ENCODE results near the gene NDUFA5.
A peak's percentile ranks its signal among the peaks of the same experiment; 100 is the strongest.
"Not testable (repeated sequence)": the region's sequence is repeated elsewhere in the genome, so short reads cannot be mapped to it uniquely, and the experiment has no call there.

NDUFA5 gene

GRCh38 chr7:123537026-123537642, 20.5 kb downstream of the NDUFA5 start:
- Histone ChIP-seq H3K36me3 (ENCODE audit: control insufficient read depth in 1 of 2, insufficient read depth in 2 of 2, low read length in 2 of 2) (peaks cover 0 to 4% of the 10 kb centered on the region in 2 donors), H3K4me3 (ENCODE audit: low read depth in 1 of 2, low read length in 2 of 2) (no peak overlapping the region), H3K9ac (ENCODE audit: low read depth in 1 of 2, low read length in 2 of 2) (no peak overlapping the region), H3K9me3 (ENCODE audit: control insufficient read depth in 1 of 2, low read length in 2 of 2) (no peaks in the 10 kb centered on the region), H3K27me3 (ENCODE audit: control insufficient read depth in 1 of 2, insufficient read depth in 2 of 2, low read length in 2 of 2) (peaks cover 10 to 14% of the 10 kb centered on the region in 2 donors), H3K27ac (ENCODE audit: low read depth, low read length) (no peak overlapping the region), H3K4me1 (ENCODE audit: control insufficient read depth in 1 of 2, insufficient read depth in 2 of 2, low read length in 2 of 2) (peaks cover 4 to 7% of the 10 kb centered on the region in 2 donors)

GRCh38 chr7:123535517-123535916, 22.1 kb downstream of the NDUFA5 start:
- Histone ChIP-seq H3K4me3 (ENCODE audit: low read depth in 1 of 2, low read length in 2 of 2) (peak overlapping the region; percentile 62 to 74), H3K27me3 (ENCODE audit: control insufficient read depth in 1 of 2, insufficient read depth in 2 of 2, low read length in 2 of 2) (peaks cover 10 to 14% of the 10 kb centered on the region in 2 donors), H3K4me1 (ENCODE audit: control insufficient read depth in 1 of 2, insufficient read depth in 2 of 2, low read length in 2 of 2) (peaks cover 4 to 7% of the 10 kb centered on the region in 2 donors), H3K36me3 (ENCODE audit: control insufficient read depth in 1 of 2, insufficient read depth in 2 of 2, low read length in 2 of 2) (no peaks in the 10 kb centered on the region), H3K27ac (ENCODE audit: low read depth, low read length) (no peak overlapping the region), H3K9ac (ENCODE audit: low read depth in 1 of 2, low read length in 2 of 2) (no peak overlapping the region), H3K9me3 (ENCODE audit: control insufficient read depth in 1 of 2, low read length in 2 of 2) (no peaks in the 10 kb centered on the region)

- Histone ChIP-seq H3K27me3 (ENCODE audit: control insufficient read depth in 1 of 2, insufficient read depth in 2 of 2, low read length in 2 of 2) (peaks cover 10 to 14% of the 10 kb centered on the region in 2 donors), H3K36me3 (ENCODE audit: control insufficient read depth in 1 of 2, insufficient read depth in 2 of 2, low read length in 2 of 2) (no peaks in the 10 kb centered on the region), H3K27ac (ENCODE audit: low read depth, low read length) (peak within 1 kb of the TSS; percentile 83), H3K9me3 (ENCODE audit: control insufficient read depth in 1 of 2, low read length in 2 of 2) (no peaks in the 10 kb centered on the region), H3K4me3 (ENCODE audit: low read depth in 1 of 2, low read length in 2 of 2) (peak within 1 kb of the TSS; percentile 74 to 81), H3K4me1 (ENCODE audit: control insufficient read depth in 1 of 2, insufficient read depth in 2 of 2, low read length in 2 of 2) (peaks cover 4 to 7% of the 10 kb centered on the region in 2 donors), H3K9ac (ENCODE audit: low read depth in 1 of 2, low read length in 2 of 2) (peak within 1 kb of the TSS; percentile 49 to 63)
Observed at GRCh38 chr7:123534383-123535260, 23.0 kb downstream of the NDUFA5 start, which contains the start of gene IQUB. Gene IQUB, minus strand, starts transcription at chr7:123534595. Its CDS starts 22,255 bp downstream, at chr7:123512340.

GRCh38 chr7:123533929-123534382, 23.7 kb downstream of the NDUFA5 start:
- H3K27me3 ChIP-seq (ENCODE audit: control insufficient read depth in 1 of 2, insufficient read depth in 2 of 2, low read length in 2 of 2), result peaks cover 10 to 14% of the 10 kb centered on the region in 2 donors
- H3K9ac ChIP-seq (ENCODE audit: low read depth in 1 of 2, low read length in 2 of 2), result peak overlapping the region; percentile 28 to 63
- no peak overlapping the region for H3K27ac ChIP-seq (ENCODE audit: low read depth, low read length)
- peak overlapping the region; percentile 74 to 81 for H3K4me3 ChIP-seq (ENCODE audit: low read depth in 1 of 2, low read length in 2 of 2)
- H3K9me3 ChIP-seq (ENCODE audit: control insufficient read depth in 1 of 2, low read length in 2 of 2), result no peaks in the 10 kb centered on the region
- H3K4me1 ChIP-seq (ENCODE audit: control insufficient read depth in 1 of 2, insufficient read depth in 2 of 2, low read length in 2 of 2), result peaks cover 4 to 7% of the 10 kb centered on the region in 2 donors
- no peaks in the 10 kb centered on the region for H3K36me3 ChIP-seq (ENCODE audit: control insufficient read depth in 1 of 2, insufficient read depth in 2 of 2, low read length in 2 of 2)

GRCh38 chr7:123533553-123533917, 24.1 kb downstream of the NDUFA5 start:
- H3K4me1 ChIP-seq (ENCODE audit: control insufficient read depth in 1 of 2, insufficient read depth in 2 of 2, low read length in 2 of 2), result peaks cover 4 to 7% of the 10 kb centered on the region in 2 donors
- no peak overlapping the region for H3K4me3 ChIP-seq (ENCODE audit: low read depth in 1 of 2, low read length in 2 of 2)
- H3K27me3 ChIP-seq (ENCODE audit: control insufficient read depth in 1 of 2, insufficient read depth in 2 of 2, low read length in 2 of 2), result peaks cover 10 to 14% of the 10 kb centered on the region in 2 donors
- no peaks in the 10 kb centered on the region for H3K36me3 ChIP-seq (ENCODE audit: control insufficient read depth in 1 of 2, insufficient read depth in 2 of 2, low read length in 2 of 2)
- no peaks in the 10 kb centered on the region for H3K9me3 ChIP-seq (ENCODE audit: control insufficient read depth in 1 of 2, low read length in 2 of 2)
- no peak overlapping the region for H3K27ac ChIP-seq (ENCODE audit: low read depth, low read length)
- H3K9ac ChIP-seq (ENCODE audit: low read depth in 1 of 2, low read length in 2 of 2), result no peak overlapping the region

GRCh38 chr7:123532788-123533552, 24.6 kb downstream of the NDUFA5 start:
- H3K36me3 ChIP-seq (ENCODE audit: control insufficient read depth in 1 of 2, insufficient read depth in 2 of 2, low read length in 2 of 2); H3K27ac ChIP-seq (ENCODE audit: low read depth, low read length); H3K9me3 ChIP-seq (ENCODE audit: control insufficient read depth in 1 of 2, low read length in 2 of 2); H3K4me1 ChIP-seq (ENCODE audit: control insufficient read depth in 1 of 2, insufficient read depth in 2 of 2, low read length in 2 of 2); H3K9ac ChIP-seq (ENCODE audit: low read depth in 1 of 2, low read length in 2 of 2): not testable (repeated sequence)
- Histone ChIP-seq H3K4me3 (ENCODE audit: low read depth in 1 of 2, low read length in 2 of 2) (peak overlapping the region in 1 of 2 donors; percentile 16), H3K27me3 (ENCODE audit: control insufficient read depth in 1 of 2, insufficient read depth in 2 of 2, low read length in 2 of 2) (peaks cover 10 to 14% of the 10 kb centered on the region in 2 donors)

GRCh38 chr7:123532343-123532742, 25.3 kb downstream of the NDUFA5 start:
- H3K36me3 ChIP-seq (ENCODE audit: control insufficient read depth in 1 of 2, insufficient read depth in 2 of 2, low read length in 2 of 2); H3K9ac ChIP-seq (ENCODE audit: low read depth in 1 of 2, low read length in 2 of 2); H3K27ac ChIP-seq (ENCODE audit: low read depth, low read length); H3K4me1 ChIP-seq (ENCODE audit: control insufficient read depth in 1 of 2, insufficient read depth in 2 of 2, low read length in 2 of 2); H3K9me3 ChIP-seq (ENCODE audit: control insufficient read depth in 1 of 2, low read length in 2 of 2): not testable (repeated sequence)
- Histone ChIP-seq H3K4me3 (ENCODE audit: low read depth in 1 of 2, low read length in 2 of 2) (peak overlapping the region in 1 of 2 donors; percentile 36), H3K27me3 (ENCODE audit: control insufficient read depth in 1 of 2, insufficient read depth in 2 of 2, low read length in 2 of 2) (peaks cover 10 to 14% of the 10 kb centered on the region in 2 donors)

- H3K36me3 ChIP-seq (ENCODE audit: control insufficient read depth in 1 of 2, insufficient read depth in 2 of 2, low read length in 2 of 2); H3K9me3 ChIP-seq (ENCODE audit: control insufficient read depth in 1 of 2, low read length in 2 of 2); H3K9ac ChIP-seq (ENCODE audit: low read depth in 1 of 2, low read length in 2 of 2); H3K4me3 ChIP-seq (ENCODE audit: low read depth in 1 of 2, low read length in 2 of 2); H3K27ac ChIP-seq (ENCODE audit: low read depth, low read length); H3K4me1 ChIP-seq (ENCODE audit: control insufficient read depth in 1 of 2, insufficient read depth in 2 of 2, low read length in 2 of 2): not testable (repeated sequence)
- H3K27me3 ChIP-seq (ENCODE audit: control insufficient read depth in 1 of 2, insufficient read depth in 2 of 2, low read length in 2 of 2), result peaks cover 10 to 14% of the 10 kb centered on the region in 2 donors
Observed at GRCh38 chr7:123530035-123530591, 27.5 kb downstream of the NDUFA5 start.

- Histone ChIP-seq H3K4me3 (ENCODE audit: low read depth in 1 of 2, low read length in 2 of 2) (no peak overlapping the region), H3K9ac (ENCODE audit: low read depth in 1 of 2, low read length in 2 of 2) (no peak overlapping the region), H3K9me3 (ENCODE audit: control insufficient read depth in 1 of 2, low read length in 2 of 2) (no peaks in the 10 kb centered on the region), H3K36me3 (ENCODE audit: control insufficient read depth in 1 of 2, insufficient read depth in 2 of 2, low read length in 2 of 2) (no peaks in the 10 kb centered on the region), H3K4me1 (ENCODE audit: control insufficient read depth in 1 of 2, insufficient read depth in 2 of 2, low read length in 2 of 2) (no peaks in the 10 kb centered on the region), H3K27me3 (ENCODE audit: control insufficient read depth in 1 of 2, insufficient read depth in 2 of 2, low read length in 2 of 2) (peaks cover 1 to 3% of the 10 kb centered on the region in 2 donors), H3K27ac (ENCODE audit: low read depth, low read length) (no peak overlapping the region)
Observed at GRCh38 chr7:123528265-123528664, 29.4 kb downstream of the NDUFA5 start.
